Measurements from ENCODE around the gene H1-8. TPM values are rescaled to one million over a fixed set of nuclear protein-coding genes. Genes with fewer than 3 reads are reported as not detected.

Gene H1-8
- total RNA-seq, 4 donors from 2014 or later: not detected

DNA sequence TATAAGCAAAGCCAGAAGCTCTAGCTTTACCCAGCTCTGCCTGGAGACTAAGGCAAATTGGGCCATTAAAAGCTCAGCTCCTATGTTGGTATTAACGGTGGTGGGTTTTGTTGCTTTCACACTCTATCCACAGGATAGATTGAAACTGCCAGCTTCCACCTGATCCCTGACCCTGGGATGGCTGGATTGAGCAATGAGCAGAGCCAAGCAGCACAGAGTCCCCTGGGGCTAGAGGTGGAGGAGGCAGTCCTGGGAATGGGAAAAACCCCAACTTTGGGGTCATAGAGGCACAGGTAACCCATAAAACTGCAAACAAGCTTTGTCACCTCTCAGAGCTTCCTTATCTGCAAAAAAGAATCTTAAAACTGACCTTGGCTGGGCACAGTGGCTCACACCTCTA is 7.9 kb upstream of the H1-8 start:
- no peak for TF ChIP-seq CTCF (IDR thresholded peaks at IDR 0.05; ENCODE audit: low read depth)

GRCh38 chr3:129536374-129536667 is 6.7 kb upstream of the H1-8 start:
- no peak for TF ChIP-seq CTCF (IDR thresholded peaks at IDR 0.05; ENCODE audit: low read depth)

DNA sequence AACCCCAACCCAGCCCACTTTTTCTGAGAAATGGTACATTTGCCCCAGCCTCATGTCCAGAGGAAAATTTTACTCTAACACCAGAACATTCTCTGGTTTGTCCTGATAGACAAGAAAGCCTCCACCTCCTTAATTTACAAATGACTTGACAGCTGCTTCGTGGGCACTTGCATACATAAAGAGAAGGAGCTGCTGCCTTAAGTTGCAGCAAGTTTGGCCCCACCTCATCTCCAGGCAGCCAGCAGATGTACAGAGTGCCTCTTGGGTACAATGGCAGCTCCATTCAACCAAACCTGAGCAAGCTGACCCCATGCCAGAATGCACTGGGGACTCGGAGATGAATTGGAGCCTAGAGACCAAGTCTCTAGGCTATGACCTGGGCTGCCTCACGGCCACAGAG is 6.2 kb upstream of the H1-8 start:
- TF ChIP-seq CTCF (IDR thresholded peaks at IDR 0.05; ENCODE audit: low read depth): no peak

- TF ChIP-seq CTCF (IDR thresholded peaks at IDR 0.05; ENCODE audit: low read depth): no peak
Observed at GRCh38 chr3:129539206-129539605, 3.8 kb upstream of the H1-8 start.

DNA sequence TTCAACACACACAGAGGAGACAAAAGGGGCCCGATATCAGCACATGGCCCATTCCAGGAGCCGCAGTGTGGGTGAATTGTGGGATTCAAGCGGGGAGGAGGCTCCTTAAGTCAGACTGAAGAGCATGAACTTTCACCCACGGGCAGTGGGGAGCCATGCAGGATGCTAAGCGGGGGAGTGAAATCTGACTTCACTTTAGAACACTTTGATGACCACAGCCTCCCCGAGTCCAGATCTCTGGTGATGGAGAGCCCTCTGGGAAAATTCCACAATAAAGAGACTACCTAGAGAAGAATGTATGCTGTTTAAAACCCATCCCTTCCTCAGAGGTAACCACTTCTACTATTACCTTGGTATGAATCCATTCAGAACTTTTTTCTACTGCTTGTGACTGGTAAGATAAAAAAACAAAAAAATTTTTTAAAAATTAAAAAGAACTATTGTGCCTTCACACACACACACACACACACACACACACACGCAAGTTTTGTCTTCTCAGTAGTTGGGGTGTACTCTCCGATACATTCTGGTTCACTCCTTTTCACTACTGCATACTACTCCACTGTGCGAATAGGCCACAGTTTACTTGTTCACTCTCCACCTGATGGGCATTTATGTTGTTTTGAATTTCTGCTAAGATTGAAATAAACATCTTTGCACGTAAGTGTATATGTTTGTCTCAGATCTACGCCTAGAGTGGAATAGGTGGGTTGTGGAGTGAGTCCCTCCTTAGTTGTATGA is 2.0 kb upstream of the H1-8 start:
- no peak for TF ChIP-seq CTCF (IDR thresholded peaks at IDR 0.05; ENCODE audit: low read depth)

DNA sequence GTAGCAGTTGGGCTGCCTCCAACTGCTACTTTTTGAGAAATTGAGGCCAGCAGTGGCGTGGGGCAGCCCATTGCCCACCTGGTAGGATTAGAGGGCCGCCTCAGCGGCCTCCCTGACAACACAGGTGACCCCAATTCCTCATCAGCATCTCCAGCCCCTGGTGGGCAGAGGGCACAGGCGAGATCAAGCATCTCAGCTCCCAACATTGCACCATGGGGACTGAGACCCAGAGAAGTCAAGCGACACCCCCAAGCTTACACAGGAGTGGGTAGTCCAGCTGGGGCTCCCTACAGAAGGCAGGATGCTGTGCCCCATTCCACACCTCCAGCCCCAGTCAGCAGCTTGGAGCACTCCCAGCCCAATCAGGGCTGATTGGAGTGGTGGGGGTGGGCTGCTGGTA is 228 bp upstream of the H1-8 start:
- no peak for TF ChIP-seq CTCF (IDR thresholded peaks at IDR 0.05; ENCODE audit: low read depth)

- no peak for TF ChIP-seq CTCF (IDR thresholded peaks at IDR 0.05; ENCODE audit: low read depth)
Observed at GRCh38 chr3:129543999-129544398, 1.0 kb downstream of the H1-8 start.
